Adipocyte (in vitro differentiated cells): ENCODE data around the gene HMCN2.

ENCODE experiments used
- DNase-seq: peaks from one replicate; pipeline ENCODE4 v3.0.0-alpha.2; 2015; ENCODE audit warnings: low read depth
- H3K27me3 ChIP-seq: replicated peaks from 2 replicates; pipeline ENCODE4 v1.7.0; 2013; ENCODE audit warnings: mild to moderate bottlenecking, low read length, moderate library complexity; ENCODE audit not compliant: control insufficient read depth, insufficient read depth
- H3K36me3 ChIP-seq: 2 replicates; pipeline ENCODE4 v1.7.0; 2013; ENCODE audit warnings: low read length, mild to moderate bottlenecking, moderate library complexity; ENCODE audit not compliant: control insufficient read depth, insufficient read depth, severe bottlenecking
- H3K4me1 ChIP-seq: 2 replicates; pipeline ENCODE4 v1.7.0; 2013; ENCODE audit warnings: mild to moderate bottlenecking, low read length, moderate library complexity; ENCODE audit not compliant: control insufficient read depth, insufficient read depth
- H3K4me3 ChIP-seq: 2 replicates; pipeline ENCODE4 v1.7.0; 2013; ENCODE audit warnings: mild to moderate bottlenecking, low read length, moderate library complexity
- H3K9ac ChIP-seq: 2 replicates; pipeline ENCODE4 v1.7.0; 2013; ENCODE audit warnings: mild to moderate bottlenecking, low read length, moderate library complexity
- H3K9me3 ChIP-seq: 2 replicates; pipeline ENCODE4 v1.7.0; 2013; ENCODE audit warnings: mild to moderate bottlenecking, low read length, moderate library complexity; ENCODE audit not compliant: control insufficient read depth

The HMCN2 gene

DNA sequence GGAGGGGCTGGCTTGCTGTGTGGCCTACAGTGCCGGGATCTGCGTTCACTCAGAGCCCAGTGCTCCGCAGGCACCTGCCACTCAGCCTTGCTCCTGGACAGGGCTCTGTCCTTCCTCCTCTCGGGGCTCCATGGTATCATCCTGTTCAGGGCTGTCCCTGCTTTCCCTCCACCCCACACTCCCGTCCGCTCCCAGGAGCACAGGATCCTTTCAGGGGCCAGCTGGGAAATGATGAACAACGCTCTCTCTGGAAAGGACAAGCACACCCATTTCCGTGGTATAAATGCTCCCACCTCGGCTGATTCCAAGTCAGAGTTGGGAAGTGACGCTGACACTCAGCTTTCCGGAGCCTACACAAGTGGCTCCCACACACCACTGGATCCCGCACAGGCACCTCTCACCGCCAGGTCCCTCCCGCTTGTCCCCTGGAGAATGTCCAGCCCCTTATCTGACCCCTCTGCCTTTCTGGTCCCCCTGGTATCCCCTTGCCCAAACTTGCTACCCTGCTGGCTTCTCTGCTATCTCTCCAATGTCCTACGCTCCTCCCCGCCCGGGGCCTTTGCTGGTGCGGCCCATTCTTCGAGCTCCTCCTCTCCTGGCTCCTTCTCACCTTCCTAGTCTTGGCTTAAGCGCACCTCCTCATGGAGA, 21.3 kb downstream of the HMCN2 start:
- Histone ChIP-seq H3K27me3 (peaks cover 61% of the 10 kb centered on the region), H3K4me1 (peaks cover 22% of the 10 kb centered on the region), H3K36me3 (no peaks in the 10 kb centered on the region), H3K9me3 (no peaks in the 10 kb centered on the region), H3K4me3 (no peak overlapping the region), H3K9ac (no peak overlapping the region)
- no peak for DNase-seq

DNA sequence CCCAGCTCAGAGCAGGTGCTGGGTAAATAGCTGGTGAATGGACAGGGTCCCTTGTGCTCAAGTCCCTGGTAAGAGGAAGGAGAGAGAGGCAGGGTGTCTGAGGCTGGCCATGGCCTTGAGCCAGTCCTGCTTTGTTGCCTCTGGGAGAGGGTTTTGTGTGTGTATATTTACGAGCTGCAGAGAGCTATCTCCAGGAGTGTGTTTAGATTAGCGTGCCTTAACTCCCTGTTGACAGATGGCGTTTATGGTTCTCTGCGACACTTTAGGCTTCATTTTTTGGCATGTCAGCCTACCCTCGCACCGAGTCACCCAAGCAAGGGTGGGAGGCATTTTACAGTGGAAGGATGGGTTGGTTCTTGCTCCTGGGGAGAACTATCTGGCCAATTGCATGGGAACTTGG, 22.2 kb downstream of the HMCN2 start:
- Histone ChIP-seq H3K27me3 (peaks cover 61% of the 10 kb centered on the region), H3K36me3 (no peaks in the 10 kb centered on the region), H3K9ac (no peak overlapping the region), H3K4me3 (no peak overlapping the region), H3K4me1 (peaks cover 23% of the 10 kb centered on the region), H3K9me3 (no peaks in the 10 kb centered on the region)
- no peak for DNase-seq

DNA sequence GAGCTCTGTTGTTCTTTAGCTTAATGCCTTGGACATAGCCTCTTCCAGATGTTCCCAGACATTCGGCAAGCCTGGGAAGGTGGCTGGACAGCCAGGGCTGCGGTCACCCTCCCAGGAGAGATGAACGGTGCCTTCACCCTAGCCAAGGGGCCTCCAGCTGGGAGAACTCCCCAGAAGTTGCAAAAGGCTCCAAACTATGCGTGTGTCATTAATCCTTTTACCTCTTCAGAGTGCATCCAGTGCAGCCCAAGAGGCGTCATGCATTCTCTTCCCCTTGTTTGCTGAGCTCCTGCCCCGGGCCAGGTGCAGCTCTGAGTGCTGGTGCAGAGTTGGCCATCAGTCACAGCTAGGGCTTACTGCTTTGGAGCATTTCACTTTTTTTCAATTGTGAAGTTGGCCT, 22.8 kb downstream of the HMCN2 start:
- Histone ChIP-seq H3K9ac (no peak overlapping the region), H3K36me3 (no peaks in the 10 kb centered on the region), H3K4me1 (peaks cover 25% of the 10 kb centered on the region), H3K4me3 (no peak overlapping the region), H3K9me3 (no peaks in the 10 kb centered on the region), H3K27me3 (peaks cover 61% of the 10 kb centered on the region)
- no peak for DNase-seq

DNA sequence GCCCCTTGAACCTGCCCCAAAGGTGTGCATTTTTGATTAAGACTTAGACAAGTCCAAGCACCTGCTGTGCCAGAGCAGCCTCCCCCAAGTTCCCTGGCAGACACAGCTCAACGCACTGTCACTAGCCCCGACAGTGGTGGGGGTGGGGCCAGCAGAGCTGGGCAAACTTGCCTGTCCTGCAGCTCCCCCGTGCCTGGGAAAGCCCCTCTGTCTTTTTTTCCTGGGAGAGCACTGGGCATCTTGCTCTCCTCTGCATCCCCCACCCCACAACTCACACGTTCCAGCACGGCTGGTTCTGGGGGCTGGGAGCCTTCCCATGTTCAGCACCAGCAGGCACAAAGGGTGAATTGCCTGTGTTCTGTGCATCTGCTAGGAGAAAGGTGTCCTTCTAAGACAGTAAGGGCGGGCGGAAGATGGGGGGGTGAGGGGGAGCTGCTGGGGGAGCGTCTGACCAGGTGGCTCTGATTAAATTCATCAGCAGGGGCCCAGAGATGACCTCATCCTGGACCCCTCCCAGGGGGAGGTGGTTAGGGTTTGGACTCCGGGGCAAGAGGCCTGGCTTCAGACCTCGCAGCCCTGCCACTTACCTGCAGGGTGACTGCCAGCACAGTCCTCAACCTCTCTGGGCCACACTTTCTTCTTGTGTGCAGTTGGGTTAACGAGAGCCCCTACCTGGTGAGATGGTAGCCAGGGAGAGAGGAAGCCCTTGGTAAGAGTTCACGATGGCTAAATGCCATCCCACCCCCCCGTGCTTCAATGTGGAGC, 23.5 kb downstream of the HMCN2 start:
- Histone ChIP-seq H3K9ac (no peak overlapping the region), H3K4me3 (no peak overlapping the region), H3K9me3 (no peaks in the 10 kb centered on the region), H3K36me3 (no peaks in the 10 kb centered on the region), H3K27me3 (peaks cover 54% of the 10 kb centered on the region), H3K4me1 (peaks cover 25% of the 10 kb centered on the region)
- DNase-seq, result no peak

DNA sequence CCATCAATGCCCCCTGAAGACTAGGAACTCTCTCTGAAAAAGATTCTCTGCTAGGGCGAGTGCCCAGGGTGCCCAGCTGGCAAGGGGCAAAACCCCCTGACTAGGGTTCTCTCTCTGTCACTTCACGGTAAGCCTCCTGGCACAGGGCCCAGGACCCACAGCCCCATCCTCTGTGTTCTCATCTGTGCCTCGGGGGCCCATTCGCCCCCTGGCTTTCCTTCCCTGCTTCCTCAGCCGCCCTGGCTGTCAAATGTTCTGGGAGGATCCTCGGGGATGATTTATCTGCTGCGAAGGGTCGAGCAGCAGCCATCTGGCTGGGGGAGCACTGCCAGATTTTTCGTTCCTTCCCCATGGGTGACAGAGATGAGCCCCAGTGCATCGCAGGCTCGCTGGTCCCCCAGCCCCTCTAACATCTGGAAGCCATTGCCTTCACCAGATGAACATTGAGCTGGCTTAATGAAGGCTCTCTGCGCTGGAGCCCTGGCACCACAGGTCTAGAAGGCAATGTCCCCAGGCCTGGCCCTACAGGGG, 24.2 kb downstream of the HMCN2 start:
- Histone ChIP-seq H3K36me3 (no peaks in the 10 kb centered on the region), H3K4me1 (peaks cover 25% of the 10 kb centered on the region), H3K4me3 (no peak overlapping the region), H3K27me3 (peaks cover 54% of the 10 kb centered on the region), H3K9ac (no peak overlapping the region), H3K9me3 (no peaks in the 10 kb centered on the region)
- DNase-seq, result no peak

DNA sequence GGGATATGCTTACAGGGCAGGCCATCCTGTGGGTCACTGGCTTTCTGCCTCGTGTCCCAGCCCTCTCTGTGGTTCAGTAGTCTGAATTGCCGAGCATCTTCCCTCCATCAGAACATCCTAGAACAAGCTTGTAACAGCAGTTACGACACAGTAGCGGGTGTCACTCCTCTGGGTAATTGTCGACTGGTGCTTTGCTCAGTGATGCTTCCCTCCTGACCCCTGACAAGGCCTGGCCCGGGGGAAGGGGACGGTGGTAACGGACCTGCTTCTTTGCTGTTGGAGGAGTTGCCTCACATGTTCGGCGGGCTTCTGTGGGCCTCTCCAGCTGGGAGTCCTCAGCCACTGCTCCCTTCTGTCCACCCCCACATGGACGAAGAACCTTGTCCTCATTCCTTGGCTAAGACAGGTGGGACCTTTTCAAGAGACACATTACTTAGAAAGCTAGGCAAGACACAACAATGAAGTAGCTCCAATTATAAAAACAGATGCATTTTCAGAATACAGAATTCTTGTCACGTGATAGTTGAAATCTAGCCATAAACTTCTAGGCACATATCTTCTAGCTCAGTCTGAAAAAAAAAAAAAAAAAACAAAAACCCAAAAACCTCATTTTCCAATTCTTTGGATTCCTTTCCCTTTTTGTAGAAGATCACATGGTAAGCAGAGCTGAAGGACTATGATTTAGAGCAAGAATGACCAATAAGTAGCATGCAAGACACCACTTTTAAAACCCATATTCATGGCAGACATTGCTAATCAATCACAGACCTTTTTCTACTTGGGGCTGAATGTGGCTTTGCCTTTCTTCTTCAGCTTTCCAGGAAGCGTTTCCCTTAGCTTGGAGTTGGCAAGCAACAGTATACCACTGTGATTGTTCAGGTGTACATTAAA, 25.0 kb downstream of the HMCN2 start:
- Histone ChIP-seq H3K9ac (no peak overlapping the region), H3K4me3 (no peak overlapping the region), H3K36me3 (no peaks in the 10 kb centered on the region), H3K27me3 (peaks cover 57% of the 10 kb centered on the region), H3K4me1 (peaks cover 25% of the 10 kb centered on the region), H3K9me3 (no peaks in the 10 kb centered on the region)
- no peak for DNase-seq

DNA sequence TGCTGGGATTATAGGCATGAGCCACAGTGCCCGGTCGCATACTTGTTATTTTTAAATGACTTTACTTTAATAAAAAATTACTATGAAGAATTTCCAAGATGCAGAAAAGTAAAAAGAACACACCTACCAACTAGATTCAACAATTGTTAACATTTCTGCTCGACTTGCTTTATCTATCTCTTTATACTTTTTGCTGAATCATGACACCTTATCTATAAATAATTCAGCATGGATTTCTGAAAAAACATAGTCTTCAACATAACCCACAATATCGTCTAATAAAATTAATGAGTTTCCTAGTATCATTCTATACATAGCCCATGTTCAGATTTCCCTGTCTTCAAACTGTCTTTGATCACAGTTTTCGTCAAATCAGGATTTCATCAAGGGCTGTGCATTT, 25.9 kb downstream of the HMCN2 start:
- no peak for DNase-seq
- Histone ChIP-seq H3K36me3 (no peaks in the 10 kb centered on the region), H3K4me3 (no peak overlapping the region), H3K9me3 (no peaks in the 10 kb centered on the region), H3K9ac (no peak overlapping the region), H3K27me3 (peaks cover 57% of the 10 kb centered on the region), H3K4me1 (peaks cover 25% of the 10 kb centered on the region)

DNA sequence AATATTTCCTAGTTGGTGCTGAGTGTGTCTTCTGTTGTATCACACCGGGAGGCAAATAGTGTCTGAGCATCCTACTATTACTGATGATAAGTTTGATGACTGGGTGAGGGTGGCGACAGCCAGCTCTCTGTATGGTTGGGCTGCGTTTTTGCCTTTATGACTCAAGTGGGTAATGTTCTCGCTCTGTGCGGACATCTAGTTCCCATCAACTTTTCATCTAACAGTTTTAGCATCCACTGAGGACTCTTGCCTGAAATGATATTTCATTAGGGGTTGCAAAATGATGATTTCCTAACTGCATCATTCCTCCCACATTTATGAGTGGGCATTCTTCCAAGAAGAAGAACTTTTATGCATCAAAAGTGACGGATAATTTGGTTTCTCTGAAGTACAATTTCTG, 26.5 kb downstream of the HMCN2 start:
- peak overlapping the region; percentile 48 for H3K4me3 ChIP-seq
- H3K27me3 ChIP-seq, result peaks cover 57% of the 10 kb centered on the region
- no peak overlapping the region for H3K9ac ChIP-seq
- H3K4me1 ChIP-seq, result peaks cover 25% of the 10 kb centered on the region
- H3K9me3 ChIP-seq, result no peaks in the 10 kb centered on the region
- H3K36me3 ChIP-seq, result no peaks in the 10 kb centered on the region
- no peak for DNase-seq

DNA sequence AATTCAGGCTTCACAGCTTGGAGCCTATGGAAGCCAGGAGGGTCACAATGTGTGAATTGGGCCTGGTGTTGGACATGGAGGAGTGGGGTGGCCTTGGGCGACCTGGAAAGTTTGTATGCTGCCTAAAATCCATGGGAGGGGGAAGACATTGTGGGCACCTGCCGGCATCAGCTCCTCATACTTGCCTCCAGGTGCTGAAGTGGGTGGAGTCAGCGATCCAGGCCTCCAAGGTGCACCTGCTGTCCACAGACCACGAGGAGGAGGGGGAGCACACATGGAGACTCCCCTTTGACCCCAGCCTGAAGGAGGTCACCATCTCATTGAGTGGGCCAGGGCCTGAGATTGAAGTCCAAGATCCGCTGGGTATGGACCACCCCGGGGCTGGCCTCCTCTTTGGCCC, 29.1 kb downstream of the HMCN2 start:
- Histone ChIP-seq H3K4me1 (peaks cover 19% of the 10 kb centered on the region), H3K9me3 (no peaks in the 10 kb centered on the region), H3K4me3 (no peak overlapping the region), H3K9ac (no peak overlapping the region), H3K36me3 (no peaks in the 10 kb centered on the region), H3K27me3 (peaks cover 38% of the 10 kb centered on the region)
- DNase-seq, result no peak

DNA sequence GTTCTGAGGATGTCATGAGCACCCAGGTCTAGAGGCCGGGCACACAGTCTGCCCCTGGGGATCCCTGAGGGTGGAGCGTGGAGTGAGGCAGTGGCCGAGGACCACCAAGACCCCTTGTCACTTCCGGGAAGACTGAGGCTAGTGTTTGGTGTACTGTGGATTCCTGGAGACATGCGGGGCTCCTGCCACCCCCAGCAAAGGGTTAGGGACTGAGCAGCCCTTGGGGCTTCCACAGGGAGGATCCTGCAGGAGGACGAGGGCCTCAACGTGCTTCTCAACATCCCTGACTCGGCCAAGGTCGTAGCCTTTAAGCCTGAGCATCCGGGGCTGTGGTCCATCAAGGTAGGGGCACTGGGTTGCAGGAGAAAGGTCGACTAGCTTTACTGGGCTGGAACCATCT, 29.9 kb downstream of the HMCN2 start:
- Histone ChIP-seq H3K27me3 (peaks cover 34% of the 10 kb centered on the region), H3K4me1 (peaks cover 20% of the 10 kb centered on the region)

More for the DNA sequence above, 29.9 kb downstream of the HMCN2 start:
- Histone ChIP-seq H3K4me3 (no peak overlapping the region), H3K9me3 (no peaks in the 10 kb centered on the region), H3K36me3 (no peaks in the 10 kb centered on the region), H3K9ac (no peak overlapping the region)
- DNase-seq, result no peak
